ENCODE data around the gene PRELID3B.

DNA sequence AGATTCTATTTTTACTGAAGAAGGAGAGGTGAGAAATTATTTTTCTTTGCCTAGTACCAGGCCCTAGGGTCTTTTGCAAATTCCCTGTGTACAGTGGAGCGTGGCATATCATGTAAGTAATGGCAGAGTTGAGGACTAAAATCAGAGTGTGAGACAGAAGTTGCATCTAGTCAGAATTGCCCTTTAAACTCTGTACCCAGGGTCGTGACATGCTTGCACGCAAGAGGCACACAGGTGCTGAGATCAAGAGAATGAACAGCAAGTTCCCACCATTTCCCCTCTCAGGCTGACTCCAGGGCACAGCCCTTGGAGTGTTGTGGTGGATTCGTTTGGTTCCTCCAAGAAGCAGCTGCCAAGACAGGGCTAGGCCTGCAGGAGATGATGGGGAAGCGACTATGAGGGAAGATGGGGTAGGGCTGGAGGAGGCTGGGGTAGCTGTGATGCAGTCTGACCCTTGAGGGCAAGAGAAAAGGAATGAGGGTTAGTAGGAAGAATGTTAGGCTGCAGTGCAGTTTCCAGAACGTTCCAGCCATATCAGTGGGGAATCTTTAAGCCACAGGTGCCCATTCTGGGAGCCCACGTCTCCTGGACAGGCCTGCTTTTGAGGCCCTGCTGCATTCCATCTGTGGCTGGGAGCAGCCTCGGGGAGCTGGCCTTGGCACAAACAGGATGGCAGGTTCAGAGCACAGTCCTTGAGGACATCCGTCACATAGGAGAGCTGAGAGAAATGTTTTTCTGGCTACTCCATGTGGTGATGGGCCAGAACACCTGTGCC is 54.6 kb downstream of the PRELID3B start:
- TF ChIP-seq, protein P1, sequence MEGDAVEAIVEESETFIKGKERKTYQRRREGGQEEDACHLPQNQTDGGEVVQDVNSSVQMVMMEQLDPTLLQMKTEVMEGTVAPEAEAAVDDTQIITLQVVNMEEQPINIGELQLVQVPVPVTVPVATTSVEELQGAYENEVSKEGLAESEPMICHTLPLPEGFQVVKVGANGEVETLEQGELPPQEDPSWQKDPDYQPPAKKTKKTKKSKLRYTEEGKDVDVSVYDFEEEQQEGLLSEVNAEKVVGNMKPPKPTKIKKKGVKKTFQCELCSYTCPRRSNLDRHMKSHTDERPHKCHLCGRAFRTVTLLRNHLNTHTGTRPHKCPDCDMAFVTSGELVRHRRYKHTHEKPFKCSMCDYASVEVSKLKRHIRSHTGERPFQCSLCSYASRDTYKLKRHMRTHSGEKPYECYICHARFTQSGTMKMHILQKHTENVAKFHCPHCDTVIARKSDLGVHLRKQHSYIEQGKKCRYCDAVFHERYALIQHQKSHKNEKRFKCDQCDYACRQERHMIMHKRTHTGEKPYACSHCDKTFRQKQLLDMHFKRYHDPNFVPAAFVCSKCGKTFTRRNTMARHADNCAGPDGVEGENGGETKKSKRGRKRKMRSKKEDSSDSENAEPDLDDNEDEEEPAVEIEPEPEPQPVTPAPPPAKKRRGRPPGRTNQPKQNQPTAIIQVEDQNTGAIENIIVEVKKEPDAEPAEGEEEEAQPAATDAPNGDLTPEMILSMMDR (conservative IDR thresholded peaks at IDR 0.05) = no peak
- no peak for TF ChIP-seq ZFX (IDR thresholded peaks at IDR 0.05)

Measured in C4-2B (cell line).